HepG2 (cell line): ENCODE results near the gene LRIT2. TPM values are rescaled to one million over a fixed set of nuclear protein-coding genes. Genes with fewer than 3 reads are reported as not detected.

Experiments
- ATAC-seq: fragments of 200-7000 bp; cut with Tn5 transposase; 3 replicates; pipeline ENCODE4 v1.9.1; 2020; ENCODE audit warnings: mild to moderate bottlenecking, moderate library complexity
- BruUV-seq: library from RNA; stranded (reverse); fragments of 400-500 nt; replicated peaks from 2 replicates; lab custom pipeline; 2021; lab: Mats Ljungman, UMichigan
- CTCF ChIA-PET: fragments of 300-600 bp; formaldehyde crosslinking; extraction: SDS; loops from one replicate; lab custom pipeline; 2021; ENCODE audit warnings: low total read pairs, inconsistent platforms, low intra/inter-chr PET ratio; lab: Yijun Ruan, JAX
- POLR2A ChIA-PET: fragments of 350-600 bp; sonication (Branson Sonifier 250); formaldehyde crosslinking; loops from one replicate; lab custom pipeline; 2020; ENCODE audit warnings: antibody characterized with exemption, inconsistent platforms; lab: Yijun Ruan, JAX
- DNase-seq: peaks from one replicate; pipeline ENCODE4 v3.0.0-alpha.2; 2015; ENCODE audit warnings: low spot score
- FAIRE-seq: peaks from 3 replicates; lab custom pipeline; 2011; peaks lifted over from hg19 to GRCh38; lab: Jason Lieb, UNC
- H2AFZ ChIP-seq: one replicate; pipeline ENCODE4 v1.6.1; 2011; ENCODE audit warnings: low read length, inconsistent platforms
- H3K27ac ChIP-seq: fragments of 300-600 bp; 3 replicates; pipeline ENCODE4 v1.8.0; 2011; ENCODE audit warnings: mixed run types, mild to moderate bottlenecking, mixed read lengths, low read length, inconsistent platforms; ENCODE audit not compliant: insufficient read depth; ENCODE audit errors: extremely low read length
- H3K27me3 ChIP-seq, 2 experiments: fragments of 200-600 bp in 1 of 2; 2 replicates in 1 of 2; 3 replicates in 1 of 2; pipeline versions ENCODE4 v1.6.0 to v1.8.0; 2011; ENCODE audit warnings: low read length in 2 of 2, mild to moderate bottlenecking in 2 of 2, moderate library complexity in 2 of 2, inconsistent platforms in 1 of 2; ENCODE audit not compliant: insufficient read depth in 2 of 2, control insufficient read depth in 1 of 2
- H3K36me3 ChIP-seq, 2 experiments: fragments of 200-600 bp in 1 of 2; replicated peaks in 1 of 2; 2 replicates in 1 of 2; 3 replicates in 1 of 2; pipeline versions ENCODE4 v1.5.1 to v1.8.0; 2011; ENCODE audit warnings: low read length in 2 of 2, inconsistent platforms in 1 of 2; ENCODE audit not compliant: insufficient read depth in 2 of 2, control insufficient read depth in 1 of 2
- H3K4me1 ChIP-seq: 2 replicates; pipeline ENCODE4 v1.5.1; 2012; ENCODE audit warnings: low read length, inconsistent platforms; ENCODE audit not compliant: insufficient read depth
- H3K4me2 ChIP-seq: 2 replicates; pipeline ENCODE4 v1.6.0; 2011; ENCODE audit warnings: low read depth, low read length, inconsistent platforms
- H3K4me3 ChIP-seq, 3 experiments: fragments of 200-600 bp in 1 of 3; sonication (generic), shearing (Covaris generic) in 1 of 3; replicated peaks in 1 of 3; 2 replicates each; pipeline ENCODE4 v1.5.1; 2011 to 2016; ENCODE audit warnings: low read length in 3 of 3, inconsistent platforms in 2 of 3, low read depth in 2 of 3, mild to moderate bottlenecking in 2 of 3, control low read depth in 1 of 3, mixed read lengths in 1 of 3; ENCODE audit not compliant: insufficient read depth in 1 of 3
- H3K79me2 ChIP-seq: one replicate; pipeline ENCODE4 v1.6.1; 2011; ENCODE audit warnings: low read length, inconsistent platforms; ENCODE audit not compliant: insufficient read depth
- H3K9ac ChIP-seq: 2 replicates; pipeline ENCODE4 v1.6.0; 2011; ENCODE audit warnings: mild to moderate bottlenecking, low read depth, low read length, inconsistent platforms; ENCODE audit not compliant: insufficient read depth
- H3K9me3 ChIP-seq: 2 replicates; pipeline ENCODE4 v1.5.1; 2012; ENCODE audit warnings: mild to moderate bottlenecking, low read length
- H4K20me1 ChIP-seq: 2 replicates; pipeline ENCODE4 v1.6.0; 2011; ENCODE audit warnings: inconsistent platforms, mild to moderate bottlenecking, low read length, moderate library complexity; ENCODE audit not compliant: insufficient read depth
- ETV5 ChIP-seq: IDR thresholded peaks from 2 replicates; pipeline ENCODE4 v1.6.1; 2018; ENCODE audit warnings: missing biosample characterization, missing genetic modification reagents, inconsistent platforms, borderline replicate concordance
- IRX3 ChIP-seq: sonication (generic); formaldehyde crosslinking; IDR thresholded peaks from 2 replicates; pipeline ENCODE4 v1.8.1; 2023; ENCODE audit warnings: mild to moderate bottlenecking, low read depth, missing genetic modification reagents, borderline replicate concordance
- XBP1 ChIP-seq: sonication (generic); formaldehyde crosslinking; IDR thresholded peaks from 2 replicates; pipeline ENCODE4 v1.5.0; 2020; ENCODE audit warnings: missing genetic modification reagents
- ZNF567 ChIP-seq: sonication (generic); formaldehyde crosslinking; IDR thresholded peaks from 2 replicates; pipeline ENCODE4 v1.8.1; 2023; ENCODE audit warnings: mild to moderate bottlenecking, missing genetic modification reagents, borderline replicate concordance
- ZNF598 ChIP-seq: sonication (generic); formaldehyde crosslinking; IDR thresholded peaks from 2 replicates; pipeline ENCODE4 v1.5.1; 2020; ENCODE audit warnings: mild to moderate bottlenecking, missing genetic modification reagents, borderline replicate concordance
- ZNF749 ChIP-seq: sonication (generic); formaldehyde crosslinking; IDR thresholded peaks from 2 replicates; pipeline ENCODE4 v1.8.0; 2022; ENCODE audit warnings: mild to moderate bottlenecking, missing genetic modification reagents, moderate library complexity, borderline replicate concordance
- WGBS: methylation state at CpG from one replicate; pipeline ENCODE4 v1.1.6; 2017; ENCODE audit warnings: low lambda C conversion rate; 5-methylcytosine and 5-hydroxymethylcytosine counted together
- in situ Hi-C: cut with HindIII; loops from 2 replicates; pipeline ENCODE4 v1.10.0; 2017; ENCODE audit warnings: low pct_unique_long_range_greater_than_20kb; ENCODE audit not compliant: extremely low pct_ligation_motif_present
- intact Hi-C: fragments of 100-400 bp; cut with micrococcal nuclease; formaldehyde crosslinking; loops from one replicate; pipeline ENCODE4 v1.10.0; 2022; ENCODE audit not compliant: unreplicated experiment
- polyA plus RNA-seq, 8 experiments: library from polyadenylated mRNA; depleted of rRNA in 3 of 8; stranded (reverse) in 7 of 8; unstranded in 1 of 8; fragments of >200 nt; fragmentation: Illumina TruSeq in 4 of 8; extraction: Trizol in 4 of 8; gene quantifications; 2 replicates each; pipeline versions ENCODE4 v1.2.1 to v1.2.3, GENCODE V29; 2011 to 2016; ENCODE audit warnings: low read depth in 4 of 8, missing spikeins in 1 of 8, mixed read lengths in 1 of 8; ENCODE audit not compliant: insufficient read depth in 1 of 8
- total RNA-seq, 5 experiments: library from RNA; depleted of rRNA; stranded (reverse); fragments of >200 nt; fragmentation: Illumina TruSeq; extraction: Trizol; gene quantifications; 2 replicates each; pipeline ENCODE4 v1.2.3, GENCODE V29; 2016; ENCODE audit warnings: low read depth in 1 of 5
- TF ChIP-seq, protein P1 (sequence below): sonication (generic); formaldehyde crosslinking; IDR thresholded peaks from 2 replicates; pipeline ENCODE4 v1.8.1; 2023; ENCODE audit warnings: mild to moderate bottlenecking, missing genetic modification reagents, borderline replicate concordance
- TF ChIP-seq, protein P2 (sequence below): sonication (generic); formaldehyde crosslinking; IDR thresholded peaks from 2 replicates; pipeline ENCODE4 v1.4.0; 2020; ENCODE audit warnings: missing genetic modification reagents

Gene LRIT2
- total and polyA plus RNA-seq, 2 of the 13 experiments (the other 11 are each of a cell fraction or from before 2014, with no cell fraction given) = not detected

DNA sequence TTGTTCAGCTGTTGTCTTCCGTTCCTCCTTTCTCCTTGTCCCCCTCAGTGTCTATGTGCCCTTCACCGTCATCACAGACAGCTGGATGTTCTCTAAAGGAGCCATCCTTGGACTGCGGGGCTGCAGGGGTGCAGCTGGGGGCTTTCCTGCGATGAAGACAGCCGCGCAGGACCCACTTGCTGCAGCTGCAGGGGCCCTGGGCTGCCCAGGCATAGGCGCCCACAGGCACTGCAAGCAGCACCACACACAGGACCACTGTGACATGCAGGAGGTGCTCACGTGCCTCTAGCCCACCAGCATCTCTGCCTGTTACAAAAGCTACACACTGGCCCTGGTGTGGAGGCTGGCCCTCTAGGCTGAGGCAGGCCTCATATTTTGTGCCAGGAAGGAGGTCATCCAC is 3.4 kb downstream of the LRIT2 start:
- intact Hi-C loops = no loop called here
- H3K36me3 ChIP-seq = no peaks in the 10 kb centered on the region
- BruUV-seq = no TSS peak
- no peak overlapping the region for H2AFZ ChIP-seq
- H3K9me3 ChIP-seq = peaks cover 6% of the 10 kb centered on the region; the same call in 1 of the 2 replicates
- no peaks in the 10 kb centered on the region for H3K27me3 ChIP-seq
- no peak for FAIRE-seq
- H3K4me1 ChIP-seq = no peaks in the 10 kb centered on the region
- in situ Hi-C loops = no loop called here
- no peaks in the 10 kb centered on the region for H4K20me1 ChIP-seq
- H3K27ac ChIP-seq = no peak overlapping the region
- ATAC-seq = no peak
- TF ChIP-seq, protein P1, sequence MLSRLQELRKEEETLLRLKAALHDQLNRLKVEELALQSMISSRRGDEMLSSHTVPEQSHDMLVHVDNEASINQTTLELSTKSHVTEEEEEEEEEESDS = no peak
- TF ChIP-seq ETV5 (CRISPR knock-in tag) (no peak), ZNF567 (no peak), XBP1 (CRISPR knock-in tag) (no peak), ZNF598 (CRISPR knock-in tag) (no peak), IRX3 (CRISPR knock-in tag) (no peak), ZNF749 (CRISPR knock-in tag) (no peak)
- TF ChIP-seq, protein P2, sequence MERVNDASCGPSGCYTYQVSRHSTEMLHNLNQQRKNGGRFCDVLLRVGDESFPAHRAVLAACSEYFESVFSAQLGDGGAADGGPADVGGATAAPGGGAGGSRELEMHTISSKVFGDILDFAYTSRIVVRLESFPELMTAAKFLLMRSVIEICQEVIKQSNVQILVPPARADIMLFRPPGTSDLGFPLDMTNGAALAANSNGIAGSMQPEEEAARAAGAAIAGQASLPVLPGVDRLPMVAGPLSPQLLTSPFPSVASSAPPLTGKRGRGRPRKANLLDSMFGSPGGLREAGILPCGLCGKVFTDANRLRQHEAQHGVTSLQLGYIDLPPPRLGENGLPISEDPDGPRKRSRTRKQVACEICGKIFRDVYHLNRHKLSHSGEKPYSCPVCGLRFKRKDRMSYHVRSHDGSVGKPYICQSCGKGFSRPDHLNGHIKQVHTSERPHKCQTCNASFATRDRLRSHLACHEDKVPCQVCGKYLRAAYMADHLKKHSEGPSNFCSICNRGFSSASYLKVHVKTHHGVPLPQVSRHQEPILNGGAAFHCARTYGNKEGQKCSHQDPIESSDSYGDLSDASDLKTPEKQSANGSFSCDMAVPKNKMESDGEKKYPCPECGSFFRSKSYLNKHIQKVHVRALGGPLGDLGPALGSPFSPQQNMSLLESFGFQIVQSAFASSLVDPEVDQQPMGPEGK (CRISPR knock-in tag) = no peak
- H3K9ac ChIP-seq = no peak overlapping the region
- H3K4me3 ChIP-seq = no peak overlapping the region
- H3K79me2 ChIP-seq = no peaks in the 10 kb centered on the region
- WGBS = 17% methylated on average over 4 of the region's 8 CpGs
- POLR2A ChIA-PET = no interaction called here
- H3K4me2 ChIP-seq = no peak overlapping the region
- DNase-seq = no peak
- CTCF ChIA-PET = no interaction called here
